ENCODE measurements around the gene ADCY1. TPM values are rescaled to one million over a fixed set of nuclear protein-coding genes. Genes with fewer than 3 reads are reported as not detected.

The ADCY1 gene
- total RNA-seq, 2 experiments from 2014 or later: 0.02 to 0.07 TPM

- DNase-seq (no peak), ATAC-seq (no peak)
- CTCF ChIA-PET: no interaction called here
- Mint-ChIP-seq H3K4me1 (ENCODE audit: low read depth) (no peaks in the 10 kb centered on the region), H3K9me3 (no peaks in the 10 kb centered on the region), H3K27ac (no peak overlapping the region), H3K4me3 (no peak overlapping the region), H3K36me3 (ENCODE audit: low read depth) (no peaks in the 10 kb centered on the region), H3K27me3 (no peaks in the 10 kb centered on the region)
- no peak for TF ChIP-seq CTCF (IDR thresholded peaks at IDR 0.05)
- POLR2A ChIA-PET: no interaction called here
- intact Hi-C loops (cut with micrococcal nuclease): no loop called here
Observed at GRCh38 chr7:45653209-45653907, 79.2 kb downstream of the ADCY1 start.

GRCh38 chr7:45654341-45654740 lies 80.2 kb downstream of the ADCY1 start:
- H3K27ac Mint-ChIP-seq: no peak overlapping the region
- DNase-seq (no peak), ATAC-seq (no peak)
- no peaks in the 10 kb centered on the region for H3K27me3 Mint-ChIP-seq
- CTCF ChIA-PET: interaction anchor here (1.1 kb wide), 1 partner anchor 9 kb away, joined by 4 read pairs; no protein-coding TSS in a partner anchor
- intact Hi-C loops (cut with micrococcal nuclease): no loop called here
- POLR2A ChIA-PET: no interaction called here
- no peaks in the 10 kb centered on the region for H3K36me3 Mint-ChIP-seq (ENCODE audit: low read depth)
- no peaks in the 10 kb centered on the region for H3K4me1 Mint-ChIP-seq (ENCODE audit: low read depth)
- TF ChIP-seq CTCF (IDR thresholded peaks at IDR 0.05): no peak
- H3K4me3 Mint-ChIP-seq: no peak overlapping the region
- no peaks in the 10 kb centered on the region for H3K9me3 Mint-ChIP-seq

- Mint-ChIP-seq H3K27me3 (no peaks in the 10 kb centered on the region), H3K27ac (no peak overlapping the region), H3K4me3 (no peak overlapping the region), H3K9me3 (no peaks in the 10 kb centered on the region), H3K36me3 (ENCODE audit: low read depth) (no peaks in the 10 kb centered on the region), H3K4me1 (ENCODE audit: low read depth) (no peaks in the 10 kb centered on the region)
- intact Hi-C loops (cut with micrococcal nuclease): no loop called here
- ChIA-PET CTCF (interaction anchor here (1.1 kb wide), 1 partner anchor 8 kb away, joined by 4 read pairs; no protein-coding TSS in a partner anchor), POLR2A (no interaction called here)
- DNase-seq (no peak), ATAC-seq (no peak)
- TF ChIP-seq CTCF (IDR thresholded peaks at IDR 0.05): no peak
Observed at GRCh38 chr7:45655539-45655938, 81.4 kb downstream of the ADCY1 start.

- no peak for DNase-seq
- no peak for TF ChIP-seq CTCF (IDR thresholded peaks at IDR 0.05)
- Mint-ChIP-seq H3K9me3 (no peaks in the 10 kb centered on the region), H3K4me3 (no peak overlapping the region), H3K36me3 (ENCODE audit: low read depth) (no peaks in the 10 kb centered on the region), H3K27me3 (no peaks in the 10 kb centered on the region), H3K27ac (no peak overlapping the region), H3K4me1 (ENCODE audit: low read depth) (no peaks in the 10 kb centered on the region)
- ATAC-seq: no peak
- intact Hi-C loops (cut with micrococcal nuclease): no loop called here
- ChIA-PET CTCF (no interaction called here), POLR2A (no interaction called here)
Observed at GRCh38 chr7:45656431-45656830, 82.3 kb downstream of the ADCY1 start.

- no peaks in the 10 kb centered on the region for H3K9me3 Mint-ChIP-seq
- no peak overlapping the region for H3K4me3 Mint-ChIP-seq
- ChIA-PET POLR2A (no interaction called here), CTCF (no interaction called here)
- no peak for ATAC-seq
- no peaks in the 10 kb centered on the region for H3K4me1 Mint-ChIP-seq (ENCODE audit: low read depth)
- DNase-seq: no peak
- H3K36me3 Mint-ChIP-seq (ENCODE audit: low read depth): no peaks in the 10 kb centered on the region
- H3K27ac Mint-ChIP-seq: no peak overlapping the region
- intact Hi-C loops (cut with micrococcal nuclease): no loop called here
- no peaks in the 10 kb centered on the region for H3K27me3 Mint-ChIP-seq
- no peak for TF ChIP-seq CTCF (IDR thresholded peaks at IDR 0.05)
Observed at GRCh38 chr7:45657136-45657889, 83.1 kb downstream of the ADCY1 start.
